Stomach (tissue), 4 donors: ENCODE results near the gene TNFRSF17.
"Not testable (repeated sequence)": the region's sequence is repeated elsewhere in the genome, so short reads cannot be mapped to it uniquely, and the experiment has no call there.

ENCODE experiments used
- CTCF ChIP-seq, 7 experiments: fragments of 450-650 bp in 4 of 7; fragments of 200-600 bp in 3 of 7; sonication (generic) in 3 of 7; IDR thresholded peaks; one replicate each; pipeline ENCODE4 v1.5.1; 2016 to 2019; ENCODE audit warnings: antibody characterized with exemption in 7 of 7, control low read depth in 2 of 7, mild to moderate bottlenecking in 1 of 7
- EP300 ChIP-seq: sonication (generic); formaldehyde crosslinking; IDR thresholded peaks from one replicate; pipeline ENCODE4 v1.6.1; 2017; ENCODE audit warnings: antibody characterized with exemption
- POLR2A ChIP-seq, 4 donors: fragments of 450-650 bp; IDR thresholded peaks; one replicate each; pipeline ENCODE4 v1.6.1; 2016; ENCODE audit warnings: antibody characterized with exemption in 4 of 4, control low read depth in 2 of 4, mild to moderate bottlenecking in 1 of 4, moderate library complexity in 1 of 4

GRCh38 chr16:11927350-11927749 is 37.7 kb upstream of the TNFRSF17 start:
- not testable (repeated sequence) for TF ChIP-seq CTCF (IDR thresholded peaks at IDR 0.05); POLR2A (IDR thresholded peaks at IDR 0.05); EP300
